Measurements from ENCODE around the gene LYRM4.

LYRM4 gene

GRCh38 chr6:5257400-5257799 lies 3.4 kb downstream of the LYRM4 start:
- ChIA-PET CTCF (interaction anchor here (0.8 kb wide), 1 partner anchor 16 kb away, joined by 3 read pairs; no protein-coding TSS in a partner anchor), POLR2A (no interaction called here)
- DNase-seq (ENCODE audit: low read depth, low spot score) = no peak
- no peak for TF ChIP-seq CTCF (IDR thresholded peaks at IDR 0.05; ENCODE audit: insufficient read depth, low read length, missing control alignments)
- H3K4me3 ChIP-seq (ENCODE audit: low read depth, low read length) = no peak overlapping the region

GRCh38 chr6:5256952-5257351 lies 3.8 kb downstream of the LYRM4 start:
- ChIA-PET CTCF (interaction anchor here (0.8 kb wide), 1 partner anchor 16 kb away, joined by 3 read pairs; no protein-coding TSS in a partner anchor), POLR2A (interaction anchor here (0.6 kb wide), 1 partner anchor 97 kb away, joined by 3 read pairs; no protein-coding TSS in a partner anchor)
- no peak for TF ChIP-seq CTCF (IDR thresholded peaks at IDR 0.05; ENCODE audit: insufficient read depth, low read length, missing control alignments)
- no peak overlapping the region for H3K4me3 ChIP-seq (ENCODE audit: low read depth, low read length)
- DNase-seq (ENCODE audit: low read depth, low spot score) = no peak

GRCh38 chr6:5250911-5251310 lies 9.8 kb downstream of the LYRM4 start:
- ChIA-PET CTCF (interaction anchor here (1.6 kb wide), 1 partner anchor 10 kb away, joined by 4 read pairs; no protein-coding TSS in a partner anchor), POLR2A (no interaction called here)
- TF ChIP-seq CTCF (IDR thresholded peaks at IDR 0.05; ENCODE audit: insufficient read depth, low read length, missing control alignments) = no peak

GRCh38 chr6:5250451-5250850 lies 10.3 kb downstream of the LYRM4 start:
- DNase-seq (ENCODE audit: low read depth, low spot score) = no peak
- CTCF ChIA-PET = no interaction called here
- H3K4me3 ChIP-seq (ENCODE audit: low read depth, low read length) = no peak overlapping the region
- POLR2A ChIA-PET = no interaction called here
- TF ChIP-seq CTCF (IDR thresholded peaks at IDR 0.05; ENCODE audit: insufficient read depth, low read length, missing control alignments) = no peak

More at GRCh38 chr6:5250911-5251310, 9.8 kb downstream of the LYRM4 start:
- H3K4me3 ChIP-seq (ENCODE audit: low read depth, low read length) = no peak overlapping the region
- DNase-seq (ENCODE audit: low read depth, low spot score) = no peak

- DNase-seq (ENCODE audit: low read depth, low spot score) = no peak
- CTCF ChIA-PET = interaction anchor here (1.6 kb wide), 1 partner anchor 106 kb away, joined by 4 read pairs; no protein-coding TSS in a partner anchor
- TF ChIP-seq CTCF (IDR thresholded peaks at IDR 0.05; ENCODE audit: insufficient read depth, low read length, missing control alignments) = no peak
- POLR2A ChIA-PET = no interaction called here
- no peak overlapping the region for H3K4me3 ChIP-seq (ENCODE audit: low read depth, low read length)
Measured at GRCh38 chr6:5249451-5250122, 11.2 kb downstream of the LYRM4 start.

- no peak for DNase-seq (ENCODE audit: low read depth, low spot score)
- no peak overlapping the region for H3K4me3 ChIP-seq (ENCODE audit: low read depth, low read length)
- ChIA-PET CTCF (interaction anchor here (1.3 to 1.6 kb wide), 2 partner anchors 14 to 105 kb away, joined by 3 to 4 read pairs; no protein-coding TSS in a partner anchor), POLR2A (no interaction called here)
- TF ChIP-seq CTCF (IDR thresholded peaks at IDR 0.05; ENCODE audit: insufficient read depth, low read length, missing control alignments) = no peak
Measured at GRCh38 chr6:5248302-5249098, 12.2 kb downstream of the LYRM4 start.

Data from AG04449 (cell line).